KG1 (cell line): ENCODE data around the gene OR11H12.
"Not testable (repeated sequence)": the region's sequence is repeated elsewhere in the genome, so short reads cannot be mapped to it uniquely, and the experiment has no call there.

ENCODE experiments used
- DNase-seq: peaks from one replicate; lab custom pipeline; 2025; lab: John Stamatoyannopoulos, UW

Gene OR11H12, protein sequence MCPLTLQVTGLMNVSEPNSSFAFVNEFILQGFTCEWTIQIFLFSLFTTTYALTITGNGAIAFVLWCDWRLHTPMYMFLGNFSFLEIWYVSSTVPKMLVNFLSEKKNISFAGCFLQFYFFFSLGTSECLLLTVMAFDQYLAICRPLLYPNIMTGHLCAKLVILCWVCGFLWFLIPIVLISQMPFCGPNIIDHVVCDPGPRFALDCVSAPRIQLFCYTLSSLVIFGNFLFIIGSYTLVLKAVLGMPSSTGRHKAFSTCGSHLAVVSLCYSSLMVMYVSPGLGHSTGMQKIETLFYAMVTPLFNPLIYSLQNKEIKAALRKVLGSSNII

DNA sequence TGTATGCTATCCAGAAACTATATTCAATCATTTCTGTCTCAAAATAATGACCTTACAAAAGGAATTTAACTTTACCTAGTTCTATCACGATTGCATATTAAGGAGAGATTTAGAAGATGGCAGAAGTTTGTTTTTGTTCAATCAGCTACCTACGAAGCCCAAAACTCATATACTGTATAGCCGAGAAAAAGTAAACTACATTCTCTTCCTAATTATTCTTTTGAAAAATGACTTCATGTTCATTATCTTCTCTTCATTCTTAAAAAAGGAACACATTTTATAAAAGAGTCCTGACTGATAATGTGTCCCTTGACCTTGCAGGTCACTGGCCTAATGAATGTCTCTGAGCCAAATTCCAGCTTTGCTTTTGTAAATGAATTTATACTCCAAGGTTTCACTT is at the start of gene OR11H12:
Gene OR11H12 (plus strand): TSS at position 301 of the 400 bp plus-strand sequence. CDS start 0 bp downstream, at position 301.
- not testable (repeated sequence) for DNase-seq

DNA sequence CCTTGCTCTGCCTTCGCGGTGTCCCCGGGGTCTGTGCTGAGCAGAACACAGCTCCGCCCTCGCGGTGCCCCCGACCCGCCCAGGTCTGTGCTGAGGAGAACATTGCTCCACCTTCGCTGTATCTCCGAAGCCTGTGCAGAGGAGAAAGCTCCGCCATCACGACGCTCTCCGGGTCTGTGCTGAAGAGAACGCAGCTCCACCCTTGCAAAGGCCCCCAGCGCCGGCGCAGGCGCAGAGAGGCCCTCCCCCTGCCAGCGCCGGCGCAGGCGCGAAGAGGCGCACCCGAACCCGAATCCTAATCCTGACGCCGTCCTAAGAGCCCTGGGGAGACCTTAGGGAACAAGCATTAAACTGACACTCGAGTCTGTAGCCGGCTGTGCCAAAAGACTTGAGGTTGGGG is 18.0 kb upstream of the OR11H12 start:
- not testable (repeated sequence) for DNase-seq

DNA sequence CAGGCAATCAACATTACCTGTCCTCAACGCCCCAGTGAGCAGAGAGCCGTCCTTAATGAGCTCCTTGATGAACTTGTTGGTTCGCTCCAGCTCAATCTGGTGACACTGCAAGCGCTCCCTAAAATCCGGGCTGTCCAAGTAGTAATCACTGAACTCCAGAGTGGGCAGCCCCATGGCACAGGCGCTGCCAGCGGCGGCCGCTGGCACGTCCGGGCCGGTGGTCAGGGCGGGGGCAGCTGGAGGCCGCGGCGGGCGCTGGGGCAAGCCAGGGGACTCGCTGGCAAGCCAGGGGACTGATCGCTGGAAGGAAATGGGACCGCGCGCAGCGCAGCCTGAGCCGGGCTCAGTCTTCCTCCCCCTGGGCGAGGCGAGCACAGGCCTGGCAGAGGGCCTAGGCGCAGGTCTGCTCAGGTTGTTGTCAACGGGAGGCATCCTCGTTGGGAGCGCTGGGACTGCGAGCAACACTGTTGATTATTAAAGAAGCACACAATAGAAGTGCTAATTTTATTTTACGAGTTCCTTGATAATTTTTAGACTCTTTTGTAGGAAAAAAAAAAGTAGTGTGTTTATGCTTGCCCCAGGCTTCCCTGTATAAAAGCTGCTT is 25.8 kb downstream of the OR11H12 start:
- not testable (repeated sequence) for DNase-seq

DNA sequence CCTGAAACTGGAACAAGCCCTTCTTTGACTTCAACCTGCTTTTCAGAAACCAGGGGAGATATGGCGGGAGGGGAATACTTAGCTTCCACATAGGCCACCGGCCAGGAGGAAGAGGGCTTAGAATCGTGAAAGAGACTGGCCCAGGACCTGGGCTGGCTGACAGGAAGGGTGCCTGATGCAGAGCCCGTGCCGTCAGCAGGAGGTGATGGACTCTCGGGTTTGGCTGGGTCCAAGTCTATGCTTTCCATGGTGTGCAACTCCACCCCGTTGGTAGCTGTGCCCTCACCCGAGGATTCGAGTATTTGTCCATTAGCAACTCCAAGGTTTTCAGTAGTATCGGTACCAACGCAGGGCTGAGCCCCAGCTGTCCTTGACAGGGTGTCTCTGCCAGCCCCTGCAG is 35.1 kb downstream of the OR11H12 start:
- DNase-seq, result not testable (repeated sequence)

DNA sequence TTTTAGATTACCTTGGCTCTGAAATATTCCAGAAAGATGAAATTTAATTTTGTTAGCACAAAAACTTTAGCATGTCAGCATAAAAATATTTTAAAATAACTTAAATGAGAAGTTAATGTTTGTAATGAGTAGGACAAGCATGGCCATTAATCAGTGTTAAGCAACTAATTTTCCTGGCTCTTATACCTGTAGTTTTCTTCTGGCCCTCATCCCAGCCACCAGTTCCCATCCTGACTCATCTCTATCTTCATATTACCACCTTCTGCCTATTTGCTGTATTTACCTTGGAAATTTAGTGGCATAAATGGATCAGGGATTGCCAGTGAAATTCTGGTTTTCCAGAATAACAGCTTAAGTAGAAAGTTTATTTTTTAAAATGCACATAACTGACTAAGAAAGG is 37.1 kb downstream of the OR11H12 start:
- not testable (repeated sequence) for DNase-seq

DNA sequence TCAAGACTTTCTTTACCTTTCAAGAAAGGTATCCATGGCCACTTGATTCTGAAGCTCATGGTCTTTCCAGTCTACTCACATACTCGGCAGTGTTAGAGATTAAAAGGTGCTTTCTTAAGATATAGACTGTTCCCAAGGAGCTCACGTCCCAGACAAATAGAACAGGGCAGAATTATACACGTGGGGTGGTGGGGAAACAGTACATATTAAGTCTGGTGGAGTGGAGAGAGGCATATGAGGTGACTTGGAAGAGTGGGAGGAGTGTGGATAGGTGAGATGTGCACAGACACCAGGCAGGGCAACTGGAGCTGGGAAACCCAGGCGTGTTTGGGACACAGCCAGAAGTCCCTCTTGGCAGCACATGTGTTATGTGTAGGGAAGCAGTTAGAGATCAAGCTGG is 37.9 kb downstream of the OR11H12 start:
- not testable (repeated sequence) for DNase-seq

DNA sequence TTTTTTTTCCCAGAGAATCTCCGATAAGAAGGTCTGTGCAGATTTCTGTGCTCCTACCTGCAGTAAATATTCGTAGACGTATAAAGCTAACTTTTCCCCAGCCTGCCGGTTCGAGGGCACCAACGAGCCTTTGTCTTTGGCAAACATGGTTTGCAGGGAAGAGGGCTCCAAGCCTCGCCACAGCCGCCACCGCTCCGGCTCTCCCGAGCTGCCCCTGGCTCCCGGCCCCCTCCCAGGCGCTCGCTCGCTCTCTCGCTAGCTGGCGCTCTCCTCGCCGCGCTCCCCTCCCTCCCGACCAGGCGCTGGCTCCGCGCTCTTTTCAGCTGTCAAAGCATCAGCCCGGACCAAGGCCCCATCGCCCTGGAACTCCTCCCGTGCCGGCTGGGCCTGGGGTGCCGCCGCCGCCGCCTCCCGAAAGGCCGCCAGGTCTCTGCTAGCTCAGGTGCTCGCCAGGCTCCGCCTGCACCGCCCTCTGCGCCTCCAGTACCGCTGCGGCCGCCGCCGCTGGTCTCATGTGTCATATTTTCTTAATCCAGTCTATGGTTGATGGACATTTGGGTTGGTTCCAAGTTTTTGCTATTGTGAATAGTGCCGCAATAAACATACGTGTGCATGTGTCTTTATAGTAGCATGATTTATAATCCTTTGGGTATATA is 45.3 kb downstream of the OR11H12 start:
- DNase-seq, result not testable (repeated sequence)
